GM18868 (cell line): Measurements from ENCODE around the gene INPP5A.
"Not testable (repeated sequence)": the region's sequence is repeated elsewhere in the genome, so short reads cannot be mapped to it uniquely, and the experiment has no call there.

Experiments
- ATAC-seq: cut with Tn5 transposase; IDR thresholded peaks from one replicate; pipeline ENCODE4 v1.9.1; 2021; ENCODE audit warnings: mild to moderate bottlenecking, moderate library complexity; ENCODE audit not compliant: unreplicated experiment

Gene INPP5A

DNA sequence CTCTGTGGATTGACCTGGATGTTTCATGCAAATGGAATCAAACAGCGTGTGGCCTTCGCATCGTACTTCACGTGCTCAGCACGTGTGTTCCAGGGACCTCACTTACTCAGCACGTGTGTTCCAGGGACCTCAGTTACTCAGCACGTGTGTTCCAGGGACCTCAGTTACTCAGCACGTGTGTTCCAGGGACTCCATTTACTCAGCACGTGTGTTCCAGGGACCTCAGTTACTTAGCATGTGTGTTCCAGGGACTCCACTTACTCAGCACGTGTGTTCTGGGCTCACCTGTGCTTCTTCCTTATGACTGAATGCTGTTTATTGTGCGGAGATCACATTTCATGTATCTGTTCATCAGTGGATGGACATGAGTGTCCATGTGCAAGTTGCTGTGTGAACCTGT, 22.0 kb downstream of the INPP5A start:
- no peak for ATAC-seq

DNA sequence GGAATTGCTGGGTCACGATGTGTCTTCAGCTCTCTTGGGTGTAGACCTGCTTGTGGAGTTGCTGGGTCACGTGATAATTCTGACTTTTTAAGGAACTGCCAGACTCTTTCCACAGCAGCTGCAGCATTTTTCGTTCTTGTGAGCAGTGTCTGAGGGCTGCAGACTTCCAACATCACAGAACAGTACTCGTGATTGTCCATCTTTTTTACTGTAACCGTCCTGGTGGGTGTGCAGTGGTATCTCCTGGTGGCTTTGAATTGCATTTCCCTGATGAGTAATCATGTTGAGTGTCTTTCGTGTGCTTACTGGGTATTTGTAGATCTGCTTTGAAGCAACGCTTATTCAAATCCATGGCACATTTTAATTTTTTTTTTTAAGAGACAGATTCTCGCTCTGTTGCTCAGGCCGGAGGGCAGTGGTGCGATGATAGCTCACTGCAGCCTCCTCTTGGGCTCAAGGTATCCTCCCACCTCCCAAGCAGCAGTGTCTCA, 22.7 kb downstream of the INPP5A start:
- peak; percentile 46 for ATAC-seq

DNA sequence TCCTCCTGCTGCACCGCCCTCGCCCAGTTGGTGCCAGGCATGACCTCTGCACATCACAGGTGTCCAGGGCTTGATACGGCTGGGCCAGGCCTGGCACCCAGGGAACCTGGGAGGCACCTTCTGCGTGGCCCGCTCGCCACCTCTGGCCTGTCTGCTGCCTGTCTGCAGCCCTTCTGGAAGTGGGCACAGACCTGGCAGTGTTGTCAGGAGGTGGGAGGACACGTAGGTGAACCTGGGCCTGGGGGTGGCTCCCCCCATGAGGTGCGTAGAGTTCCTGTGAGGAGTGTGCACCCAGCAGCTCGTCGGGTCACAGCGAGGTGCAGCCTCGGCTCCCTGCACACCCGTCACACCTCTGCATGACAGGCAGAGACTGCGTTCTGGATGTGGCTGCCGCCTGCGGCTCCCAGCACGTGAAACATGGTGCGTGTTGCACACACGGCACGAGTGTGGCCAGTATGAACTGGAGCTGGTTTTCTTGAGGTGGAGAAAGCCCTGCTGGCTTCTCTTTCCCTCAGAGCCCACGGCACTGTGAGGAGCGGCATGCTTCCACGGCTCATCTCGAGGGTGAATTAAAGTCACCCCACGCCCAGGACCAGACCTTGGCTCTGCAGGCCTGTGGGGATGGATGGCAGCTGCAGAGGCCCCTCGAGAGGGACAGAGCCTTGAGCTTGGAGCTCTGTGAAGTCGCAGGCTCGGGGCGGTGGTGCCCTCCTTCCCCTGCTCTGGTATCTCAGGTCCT, 24.8 kb downstream of the INPP5A start:
- no peak for ATAC-seq

GRCh38 chr10:132562916-132563456, 25.4 kb downstream of the INPP5A start:
- ATAC-seq = no peak

- peak; percentile 57 for ATAC-seq
Observed at GRCh38 chr10:132563485-132564248, 26.1 kb downstream of the INPP5A start.

GRCh38 chr10:132564249-132564605, 26.6 kb downstream of the INPP5A start:
- ATAC-seq = no peak

- no peak for ATAC-seq
Observed at GRCh38 chr10:132564690-132565089, 27.1 kb downstream of the INPP5A start.

- no peak for ATAC-seq
Observed at GRCh38 chr10:132565516-132566209, 28.1 kb downstream of the INPP5A start.

GRCh38 chr10:132566892-132567291, 29.3 kb downstream of the INPP5A start:
- no peak for ATAC-seq

DNA sequence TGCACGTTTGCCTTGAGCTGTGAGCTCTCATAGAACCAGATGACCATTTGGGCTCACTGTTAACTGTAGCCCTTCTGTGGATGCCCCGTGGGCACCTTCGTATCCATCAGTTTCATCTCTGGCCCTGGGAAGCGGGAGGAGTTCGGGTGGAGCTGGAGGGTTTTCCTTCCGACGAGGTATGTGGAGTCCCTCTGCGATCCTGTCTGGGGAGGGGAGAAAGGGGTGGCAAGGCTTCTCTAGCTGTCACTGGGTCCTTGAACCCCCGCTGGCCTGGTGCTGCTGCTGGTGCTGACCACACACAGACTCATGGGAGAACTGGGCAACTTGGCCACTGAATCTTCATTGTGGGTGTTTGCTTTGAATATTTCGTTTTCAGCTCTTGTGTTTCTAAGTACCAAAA, 32.7 kb downstream of the INPP5A start:
- no peak for ATAC-seq

- peak; percentile 47 for ATAC-seq
Observed at GRCh38 chr10:132570771-132571649, 33.4 kb downstream of the INPP5A start.

DNA sequence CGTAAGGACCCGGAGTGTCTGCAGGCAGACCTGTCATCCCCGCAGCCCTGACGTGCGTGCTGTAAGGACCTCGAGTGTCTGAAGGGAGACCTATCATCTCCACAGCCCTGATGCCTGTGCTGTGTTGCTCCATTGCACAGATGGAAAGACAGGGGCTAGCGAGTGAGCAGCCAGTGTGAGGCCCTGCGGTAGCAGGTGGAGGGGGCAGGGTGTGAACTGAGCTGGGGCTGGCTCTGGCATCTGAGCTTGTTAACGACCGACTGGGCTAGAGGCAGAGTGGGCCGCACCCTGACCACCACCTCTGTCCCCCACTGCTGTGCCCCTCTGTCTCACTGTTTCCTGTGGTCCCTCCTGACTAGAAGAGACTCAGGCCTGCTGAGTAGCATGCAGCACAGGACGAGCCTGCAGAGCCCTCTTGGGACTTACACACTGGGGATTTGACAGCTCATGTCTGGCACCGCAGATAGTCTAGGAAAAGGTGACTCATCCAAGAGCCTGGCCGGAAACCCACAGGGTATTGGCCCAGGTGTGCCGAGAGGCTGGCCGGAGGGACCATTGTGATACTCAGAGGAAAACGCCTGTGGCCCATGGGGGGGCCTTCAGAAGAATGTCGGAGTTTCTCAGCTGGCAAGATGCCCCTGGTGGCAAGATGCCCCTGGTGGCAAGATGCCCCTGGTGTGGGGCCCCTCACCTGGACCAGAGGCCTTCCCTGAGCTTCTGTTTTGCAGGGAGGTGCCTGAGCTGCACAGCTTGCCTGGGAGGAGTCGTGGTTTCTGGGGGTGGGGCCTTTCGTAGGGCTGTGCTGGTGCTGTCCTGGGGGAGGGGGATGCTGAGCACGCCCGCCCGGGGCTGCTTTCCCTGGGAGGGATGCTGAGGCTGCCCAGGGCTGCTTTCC, 34.3 kb downstream of the INPP5A start:
- ATAC-seq = peak; percentile 72

GRCh38 chr10:132572545-132572937, 35.0 kb downstream of the INPP5A start:
- no peak for ATAC-seq

DNA sequence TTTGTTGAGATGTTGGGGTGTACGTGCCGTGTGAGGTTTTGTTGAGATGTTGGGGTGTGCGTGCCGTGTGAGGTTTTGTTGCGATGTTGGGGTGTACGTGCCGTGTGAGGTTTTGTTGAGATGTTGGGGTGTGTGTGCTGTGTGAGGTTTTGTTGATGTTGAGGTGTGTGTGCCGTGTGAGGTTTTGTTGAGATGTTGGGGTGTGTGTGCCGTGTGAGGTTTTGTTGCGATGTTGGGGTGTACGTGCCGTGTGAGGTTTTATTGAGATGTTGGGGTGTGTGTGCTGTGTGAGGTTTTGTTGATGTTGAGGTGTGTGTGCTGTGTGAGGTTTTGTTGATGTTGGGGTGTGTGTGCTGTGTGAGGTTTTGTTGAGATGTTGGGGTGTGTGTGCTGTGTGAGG, 35.4 kb downstream of the INPP5A start:
- not testable (repeated sequence) for ATAC-seq

GRCh38 chr10:132574288-132574687, 36.7 kb downstream of the INPP5A start:
- no peak for ATAC-seq

- ATAC-seq = no peak
Observed at GRCh38 chr10:132574783-132575319, 37.3 kb downstream of the INPP5A start.

DNA sequence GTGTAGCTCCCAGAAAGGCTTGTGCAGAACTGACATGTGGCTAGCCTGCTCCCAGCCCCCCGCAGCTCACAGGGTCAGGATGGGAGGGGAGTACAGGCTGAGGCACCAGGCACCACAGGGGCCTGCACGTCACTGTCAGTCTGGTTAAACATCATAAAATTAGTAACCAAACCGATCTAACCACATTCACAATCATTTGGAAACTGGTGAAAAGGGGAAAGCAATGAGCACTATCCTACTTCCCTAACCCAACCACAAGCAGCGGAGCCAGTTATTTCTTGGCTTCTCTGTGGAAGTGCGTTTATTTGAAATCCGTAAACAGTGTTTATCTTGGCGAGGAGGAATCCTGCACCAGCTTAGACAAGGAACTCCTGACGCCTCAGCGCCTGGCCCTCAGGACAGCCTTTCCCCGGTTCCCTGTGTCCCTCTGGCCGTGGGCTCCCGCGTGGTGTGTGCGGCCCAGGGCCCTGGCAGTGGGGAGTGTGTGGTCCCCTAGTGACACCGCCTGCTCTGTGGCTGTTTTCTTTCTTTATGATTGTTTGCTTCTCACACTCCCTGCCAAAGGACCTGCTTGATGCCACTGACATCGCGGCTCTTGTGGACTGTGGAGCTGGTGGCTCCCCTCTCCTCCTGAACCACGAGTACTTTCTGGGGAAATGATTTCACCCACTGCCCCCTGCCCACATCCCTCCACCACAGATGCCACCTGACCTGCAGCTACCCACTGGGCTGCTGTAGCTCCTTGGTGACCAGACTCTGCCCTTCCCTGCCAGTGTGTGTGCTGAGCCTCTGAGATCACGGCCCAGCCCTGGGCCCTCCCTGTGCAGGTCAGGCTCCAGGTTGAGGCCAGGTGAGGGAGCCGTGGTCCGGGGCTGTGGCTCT, 38.0 kb downstream of the INPP5A start:
- peak; percentile 33 for ATAC-seq

DNA sequence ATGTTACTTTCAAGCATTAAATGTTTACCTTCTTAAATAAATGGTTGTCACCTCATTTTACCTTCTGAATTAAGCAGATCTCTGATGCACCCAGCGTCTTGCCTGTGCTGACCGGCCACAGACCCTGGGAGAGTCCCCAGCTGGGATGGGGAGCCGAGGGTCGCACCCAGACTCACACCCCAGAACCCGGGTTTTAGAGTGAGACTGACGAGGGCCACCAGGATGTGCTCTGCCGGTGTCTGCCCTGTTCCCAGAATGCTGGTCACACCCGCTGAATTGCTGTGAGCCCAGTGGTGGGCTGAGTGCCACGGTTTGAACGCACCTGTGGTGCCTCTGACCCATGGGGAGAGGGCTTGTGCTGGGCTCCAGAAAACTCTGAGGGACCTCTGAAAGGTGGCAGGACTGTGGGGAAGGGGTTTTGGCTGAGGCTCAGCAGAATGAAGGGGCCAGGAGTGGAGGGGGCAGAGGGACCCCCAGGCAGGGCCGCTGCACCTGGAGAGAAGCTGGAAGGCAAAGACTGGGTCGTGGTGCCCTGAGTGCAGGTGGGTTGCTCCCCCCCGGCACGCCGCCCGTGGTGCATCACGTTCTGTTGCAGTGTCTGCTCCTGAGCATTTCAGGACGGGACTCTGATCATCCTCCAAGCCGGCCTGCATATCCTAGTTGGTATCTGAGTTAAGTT, 39.2 kb downstream of the INPP5A start:
- no peak for ATAC-seq
